HG03432 (cell line): ENCODE measurements around the gene TRIM3.
A peak's percentile ranks its signal among the peaks of the same experiment; 100 is the strongest.

Experiments used
- ATAC-seq: cut with Tn5 transposase; IDR thresholded peaks from one replicate; pipeline ENCODE4 v1.9.1; 2021; ENCODE audit warnings: mild to moderate bottlenecking, moderate library complexity; ENCODE audit not compliant: unreplicated experiment

TRIM3 gene

GRCh38 chr11:6481012-6481923 lies 7.5 kb upstream of the TRIM3 start, which contains the start of the genes ARFIP2 and TIMM10B:
TSS of gene ARFIP2 (minus strand) at chr11:6481331. CDS start at chr11:6480421, 910 bp downstream.
TSS of gene TIMM10B (plus strand) at chr11:6481501. CDS start at chr11:6481517, 16 bp downstream.
- ATAC-seq: peak; percentile 99

DNA sequence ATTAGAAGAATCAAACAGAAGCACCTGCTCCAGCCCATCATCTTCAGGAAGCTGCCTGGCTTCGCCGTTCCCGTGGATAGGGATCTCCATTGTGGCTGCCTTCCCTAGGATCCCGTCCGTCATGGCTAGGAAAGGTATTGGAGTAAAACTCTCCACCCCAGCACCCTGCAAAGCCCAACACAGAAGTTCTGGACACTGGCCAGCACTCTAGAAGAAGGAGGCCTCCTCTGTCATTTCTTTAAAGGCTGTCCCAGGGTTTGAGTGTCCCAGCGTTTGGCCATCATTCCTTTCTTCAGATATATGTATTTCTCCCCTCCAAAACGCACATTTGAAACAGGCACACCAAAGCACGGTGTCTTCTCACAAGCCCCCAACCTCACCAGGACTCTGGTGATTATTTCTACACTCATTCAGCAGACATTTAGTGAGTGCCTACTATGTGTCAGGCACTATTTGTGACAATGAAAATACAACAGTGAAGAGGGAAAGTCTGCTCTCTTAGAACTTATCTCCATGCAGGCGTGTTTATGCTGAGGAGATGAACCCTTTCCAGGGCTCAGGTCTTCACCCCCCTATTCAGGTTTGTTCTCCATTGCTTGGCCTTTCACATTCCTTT lies 6.7 kb upstream of the TRIM3 start:
- no peak for ATAC-seq

DNA sequence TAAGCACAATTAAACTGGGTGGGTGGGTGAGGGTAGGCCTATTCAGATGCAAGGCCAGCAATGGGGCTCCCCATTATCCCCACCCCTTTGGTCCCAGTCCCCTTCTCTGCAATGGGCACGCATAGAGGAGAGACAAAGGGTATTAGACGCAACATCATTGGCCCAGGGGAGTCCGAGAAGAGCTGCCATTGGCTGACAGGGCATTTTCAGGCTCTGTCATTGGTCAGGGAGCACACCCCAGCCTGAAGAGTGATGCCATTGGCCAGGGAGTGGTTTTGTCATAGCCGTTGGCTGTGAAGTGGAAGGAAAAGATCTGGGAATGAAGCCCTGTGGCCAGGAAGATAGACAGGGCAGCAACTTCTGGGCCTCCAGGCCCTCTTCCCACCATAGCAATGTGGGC lies 2.8 kb upstream of the TRIM3 start:
- ATAC-seq: no peak

DNA sequence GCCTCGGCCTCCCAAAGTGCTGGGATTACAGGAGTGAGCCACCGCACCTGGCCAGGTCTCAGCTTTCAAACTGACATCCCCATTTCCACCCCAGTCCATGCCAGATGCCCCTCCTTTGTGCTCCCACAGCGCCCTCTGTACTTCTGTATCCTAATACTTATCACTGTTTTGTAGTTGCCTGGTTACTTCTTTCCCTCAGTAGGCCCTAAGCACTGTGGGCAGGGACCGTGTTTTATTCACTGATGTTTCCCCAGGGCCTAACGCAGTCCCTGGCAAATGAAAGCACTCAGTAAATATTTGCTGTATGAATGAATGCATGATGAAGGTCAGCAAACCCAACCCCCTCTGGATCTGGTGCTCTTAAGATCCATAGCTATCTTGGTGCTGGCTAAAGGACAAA lies 2.2 kb upstream of the TRIM3 start:
- ATAC-seq: no peak

GRCh38 chr11:6474806-6475500 lies 1.2 kb upstream of the TRIM3 start:
- ATAC-seq: no peak

DNA sequence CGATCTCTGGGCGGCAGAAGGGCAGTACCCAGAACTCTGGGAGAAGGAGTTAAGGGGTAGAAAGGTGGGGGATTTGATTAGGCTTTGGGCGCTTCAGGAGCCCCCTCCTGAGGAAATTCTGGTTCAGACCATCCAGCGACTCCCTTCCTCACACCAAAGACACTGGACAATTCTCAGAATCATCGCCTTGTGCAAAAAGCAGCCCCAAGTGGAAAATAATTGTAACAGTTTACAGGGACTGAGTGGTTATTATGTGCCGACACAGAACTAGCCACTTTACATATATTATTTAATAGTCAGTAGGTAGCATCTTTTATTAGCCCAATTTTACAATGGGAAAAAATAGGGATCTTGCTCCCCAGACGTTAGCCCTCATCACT lies 662 bp upstream of the TRIM3 start:
- no peak for ATAC-seq

DNA sequence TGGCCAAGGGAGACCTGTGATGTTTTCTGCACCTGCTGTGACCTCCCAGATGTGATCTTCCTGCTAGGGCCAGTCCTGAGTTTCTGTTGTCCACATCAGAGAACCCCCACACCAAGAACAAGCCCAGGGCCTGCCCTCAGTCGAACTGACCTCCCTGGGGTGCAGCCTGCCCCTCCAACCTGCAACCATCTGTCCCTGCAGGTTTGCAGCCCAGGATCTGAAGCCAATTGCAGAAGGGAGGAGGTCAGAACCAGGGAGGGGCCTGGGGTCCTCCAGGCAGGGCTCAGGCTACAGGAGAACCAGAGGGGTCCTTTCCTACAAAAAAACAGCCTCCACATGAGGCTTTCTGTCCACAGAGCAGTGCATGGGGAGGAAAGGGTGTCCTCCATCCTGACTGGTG lies 807 bp downstream of the TRIM3 start:
- ATAC-seq: no peak

DNA sequence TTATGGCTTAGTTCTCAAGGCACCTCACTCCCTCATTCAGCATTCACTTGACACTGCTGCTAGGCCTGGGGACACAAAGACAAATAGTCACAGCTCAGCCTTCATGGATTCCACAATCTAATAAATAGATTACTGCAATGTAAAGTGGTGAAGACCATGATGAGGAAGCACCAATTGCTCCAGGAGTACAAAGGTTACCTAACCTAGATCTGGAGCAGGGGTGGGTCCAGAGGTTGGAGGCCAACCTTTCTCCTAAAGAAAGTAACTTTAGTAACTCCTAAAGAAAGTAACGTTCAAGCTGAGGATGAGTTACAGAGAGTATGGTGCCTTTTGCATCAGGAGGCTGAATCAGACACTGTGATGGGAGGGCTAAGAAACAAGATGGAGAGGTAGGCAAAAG lies 4.1 kb downstream of the TRIM3 start:
- ATAC-seq: no peak

DNA sequence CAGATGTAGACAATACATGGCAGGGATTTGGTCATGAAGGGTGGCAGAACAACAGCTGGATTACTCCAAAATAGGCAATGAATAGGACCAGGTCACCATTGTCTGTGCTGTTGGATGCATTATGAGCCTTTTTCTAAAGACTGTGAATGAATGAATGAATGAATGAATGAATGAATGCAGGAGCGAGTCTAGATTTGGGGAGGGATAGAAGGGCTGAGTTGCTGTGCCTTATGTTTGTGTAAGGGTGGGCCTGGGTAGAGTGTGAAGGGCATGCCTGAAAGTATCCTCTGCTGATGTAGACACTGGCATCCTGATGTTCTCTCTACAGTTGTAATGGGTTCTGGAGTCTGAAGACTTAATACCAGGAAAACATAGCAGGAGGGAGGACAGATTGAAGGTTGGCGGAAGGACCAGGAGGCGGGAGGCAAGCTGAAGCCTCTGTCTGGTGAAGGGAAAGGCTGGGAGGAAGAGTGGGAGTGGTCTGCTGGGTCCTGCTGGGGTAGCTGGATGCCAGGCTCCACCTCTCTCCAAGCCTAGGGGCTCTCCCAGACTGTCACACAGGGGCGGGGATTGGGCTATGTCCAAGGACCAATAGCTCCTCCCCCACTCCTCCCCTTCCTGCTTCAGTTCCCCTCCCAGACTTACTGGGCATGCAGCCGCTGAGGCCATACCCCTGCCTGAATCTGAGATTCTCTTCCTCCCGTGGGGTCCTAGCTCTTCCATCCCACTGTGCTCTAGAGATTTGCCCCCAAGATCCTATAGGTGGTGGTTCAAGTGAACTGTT lies 4.8 kb downstream of the TRIM3 start:
- peak; percentile 77 for ATAC-seq

GRCh38 chr11:6459099-6459450 lies 14.7 kb downstream of the TRIM3 start:
- no peak for ATAC-seq

DNA sequence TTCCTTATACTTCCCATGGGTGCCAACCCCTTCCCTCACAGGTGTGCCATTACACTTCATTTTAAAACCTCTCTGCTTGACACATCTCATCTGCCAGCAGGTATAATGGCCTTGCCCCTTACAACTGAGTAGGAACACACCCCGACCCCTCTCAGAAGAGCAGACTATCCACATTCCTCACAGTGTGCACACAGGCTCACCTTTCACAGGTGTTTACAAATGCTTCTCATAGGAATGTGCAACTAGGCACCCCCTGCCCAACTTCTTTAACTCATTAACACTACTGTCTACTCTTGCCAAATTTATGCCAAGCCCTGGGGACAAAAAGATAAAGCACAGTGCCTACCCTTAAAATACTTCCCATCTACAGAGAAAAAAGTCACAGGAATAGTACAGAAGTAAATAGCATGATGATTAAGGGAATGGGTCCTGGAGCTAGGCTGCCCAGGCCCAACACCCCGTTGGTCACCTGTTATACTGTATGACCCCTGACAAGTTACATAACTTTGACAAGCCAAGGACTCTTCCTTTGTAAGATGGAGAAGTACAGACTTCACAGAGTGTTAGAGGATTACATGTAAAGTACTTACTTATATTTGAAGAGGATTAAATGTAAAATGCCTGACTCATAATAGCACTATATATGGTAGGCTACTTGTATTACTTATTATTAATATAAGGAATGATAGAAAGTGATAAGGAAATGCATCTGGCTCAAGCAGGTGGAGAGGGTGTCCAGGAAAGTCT lies 15.2 kb downstream of the TRIM3 start:
- ATAC-seq: no peak

DNA sequence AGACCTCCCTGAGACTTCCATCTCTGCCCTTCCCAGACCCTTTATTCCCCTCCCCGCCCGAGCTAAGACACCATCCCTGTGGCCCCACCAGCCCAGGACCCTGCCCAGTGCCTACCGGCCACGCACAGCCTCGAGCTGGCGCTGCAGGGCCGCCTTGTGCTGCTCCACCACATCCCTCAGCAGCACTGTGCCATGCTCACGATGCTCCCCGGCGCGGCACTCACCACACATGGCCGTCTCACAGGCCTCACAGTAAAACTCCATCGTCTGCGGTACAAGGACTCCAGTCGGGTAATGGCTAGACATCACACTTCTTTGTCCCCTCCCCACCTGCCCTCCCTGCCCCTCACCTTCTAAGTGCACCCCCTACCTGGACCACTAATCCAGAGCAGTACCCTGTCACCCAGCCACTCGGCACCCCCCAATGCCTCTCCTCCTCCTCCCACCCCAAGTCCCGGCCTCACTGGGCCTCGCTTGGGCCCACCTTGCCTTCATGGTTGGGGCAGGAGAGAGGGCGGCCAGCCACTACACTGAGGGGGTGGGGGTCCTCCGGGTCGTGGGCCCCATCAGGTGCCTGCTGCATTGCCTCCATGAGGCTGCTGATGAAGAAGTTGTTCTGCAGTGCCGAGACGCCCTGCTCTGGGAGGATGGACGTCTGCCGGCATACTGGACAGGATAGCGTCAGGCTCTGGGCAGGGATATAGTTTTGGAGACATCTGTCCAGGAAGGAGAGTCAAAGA lies 16.0 kb downstream of the TRIM3 start:
- no peak for ATAC-seq

DNA sequence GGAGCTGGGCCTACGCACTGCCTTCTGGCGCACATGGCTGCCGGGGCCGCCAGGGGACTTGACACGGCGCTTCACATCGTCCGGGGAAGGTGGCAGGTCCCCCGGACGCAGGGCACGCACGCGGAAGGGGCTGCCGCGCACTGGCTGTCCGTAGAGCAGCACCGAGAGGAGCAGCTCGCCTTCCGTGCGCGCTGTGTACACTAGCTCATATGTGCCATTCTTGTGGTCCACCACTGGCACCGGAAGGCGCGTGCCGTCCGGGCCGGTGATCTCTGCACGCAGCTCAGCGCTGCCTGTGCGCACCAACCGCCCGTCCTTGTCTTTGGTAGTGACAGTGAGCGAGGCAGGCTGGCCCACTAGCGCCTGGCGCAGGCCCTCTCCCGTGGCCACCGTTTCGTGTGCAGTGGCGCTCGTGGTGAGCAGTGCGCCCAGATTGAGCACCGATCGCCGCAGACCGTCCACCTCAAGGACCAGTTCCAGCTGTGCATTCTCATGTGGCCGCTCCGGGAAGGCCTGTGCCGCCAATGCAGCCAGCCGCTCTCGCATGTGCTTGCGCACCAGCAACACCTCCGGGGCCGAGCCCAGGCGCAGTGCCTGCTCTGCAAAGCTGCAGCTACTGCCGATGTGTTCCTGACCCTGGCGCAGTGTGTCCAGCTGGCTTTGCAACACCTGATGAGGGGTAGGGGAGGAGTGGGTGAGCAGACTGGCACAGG lies 17.2 kb downstream of the TRIM3 start:
- ATAC-seq: no peak

GRCh38 chr11:6455070-6455469 lies 18.7 kb downstream of the TRIM3 start:
- ATAC-seq: no peak

DNA sequence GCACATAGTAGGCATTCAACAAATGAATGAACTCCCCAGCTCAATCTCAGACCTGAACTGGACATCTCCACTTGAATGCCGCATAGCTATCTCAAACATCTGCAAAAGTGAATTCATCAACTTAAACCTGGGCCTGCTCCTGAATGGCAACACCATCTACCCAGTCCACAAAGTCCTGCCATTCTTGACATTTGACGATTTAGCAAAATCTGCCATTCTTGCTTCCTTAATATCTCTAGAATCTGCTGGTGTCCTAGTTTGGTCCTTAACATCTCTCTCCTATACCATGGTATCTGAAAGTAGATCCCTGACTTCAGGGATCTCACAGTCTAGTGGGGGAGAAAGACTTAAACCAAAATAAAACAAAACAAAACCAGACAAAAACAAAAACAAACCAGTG lies 20.6 kb downstream of the TRIM3 start:
- no peak for ATAC-seq

DNA sequence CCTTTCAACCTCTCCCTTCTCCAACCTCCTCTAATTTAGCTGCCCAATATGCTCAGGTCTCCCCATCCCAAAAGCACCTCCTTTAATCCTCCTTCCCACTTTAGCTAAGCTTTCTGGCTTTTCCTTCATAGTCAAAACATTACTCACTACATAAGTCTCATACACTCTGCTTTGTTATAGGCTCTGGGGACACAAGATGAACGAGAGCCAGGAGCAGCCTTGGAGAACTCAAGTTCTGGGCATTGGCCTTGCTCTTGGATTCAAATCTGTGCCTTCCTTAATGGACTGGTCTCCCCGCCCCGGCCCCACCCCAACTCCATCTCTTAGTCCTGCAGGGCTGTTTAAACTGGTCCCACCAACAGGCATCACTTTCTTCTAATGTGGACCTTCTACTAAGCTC lies 21.5 kb downstream of the TRIM3 start:
- no peak for ATAC-seq

DNA sequence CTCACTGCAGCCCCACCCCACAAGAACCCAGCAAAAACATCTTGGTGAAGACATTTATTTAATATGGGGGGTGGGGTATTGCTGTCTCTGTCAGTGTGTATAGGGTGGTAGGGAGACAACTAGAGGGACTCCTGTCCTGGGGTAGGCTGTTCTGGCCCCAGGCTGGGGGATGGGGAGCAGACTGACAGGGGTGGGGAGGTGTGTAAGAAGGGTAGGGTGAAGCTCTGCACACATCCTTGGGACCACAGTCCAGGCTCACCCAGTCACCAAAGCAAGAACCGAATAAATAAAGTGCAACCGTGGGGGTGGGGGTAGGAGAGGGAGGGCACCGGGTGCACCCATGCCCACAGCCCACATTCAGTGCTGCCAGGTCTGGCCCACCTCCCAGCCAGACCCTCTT lies 25.2 kb downstream of the TRIM3 start:
- ATAC-seq: no peak

GRCh38 chr11:6443269-6444003 lies 30.3 kb downstream of the TRIM3 start:
- peak; percentile 86 for ATAC-seq
